ENCODE results near the gene DPEP3. TPM values are rescaled to one million over a fixed set of nuclear protein-coding genes. Genes with fewer than 3 reads are reported as not detected.

Gene DPEP3
- total RNA-seq, 1 experiment from 2014 or later: not detected

DNA sequence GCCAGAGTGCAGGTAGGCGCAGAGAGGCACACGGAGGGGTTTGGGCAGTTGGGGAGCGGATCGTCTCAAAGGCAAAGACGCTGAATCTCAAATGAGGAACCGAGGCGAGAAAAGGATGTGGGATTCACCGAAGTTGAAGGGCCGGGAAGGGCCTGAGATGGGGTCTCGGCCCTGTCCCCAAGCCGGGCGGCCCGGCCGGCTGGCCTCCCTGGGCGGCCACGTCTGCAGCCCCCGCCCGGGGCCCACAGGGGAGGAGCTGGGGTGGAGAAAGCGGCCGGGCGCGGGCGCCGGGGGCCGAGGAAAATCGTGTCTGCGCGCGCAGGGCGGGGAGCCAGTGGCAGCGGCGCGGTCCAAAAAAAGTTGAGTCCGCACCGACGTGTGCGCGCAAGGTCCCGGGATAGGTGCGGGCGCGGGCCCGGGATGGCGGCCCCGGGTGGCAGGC lies 12.3 kb downstream of the DPEP3 start:
- H3K9ac ChIP-seq (ENCODE audit: low read length): peak overlapping the region; percentile 81
- BruUV-seq (replicated peaks): no TSS peak
- no peaks in the 10 kb centered on the region for H3F3A ChIP-seq (ENCODE audit: low read length, unreplicated experiment)
- no peaks in the 10 kb centered on the region for H3K36me3 ChIP-seq (ENCODE audit: low read depth, low read length)
- ATAC-seq (peak; percentile 42), DNase-seq (peak; percentile 18)
- POLR2A ChIA-PET (ENCODE audit: unreplicated experiment): interaction anchor here (0.5 kb wide), 1 partner anchor 130 kb away, joined by 3 read pairs; no protein-coding TSS in a partner anchor
- H3K4me1 ChIP-seq (ENCODE audit: insufficient read depth, low read length): peaks cover 17% of the 10 kb centered on the region
- H3K9me3 ChIP-seq (ENCODE audit: low read length): no peaks in the 10 kb centered on the region
- H3K79me2 ChIP-seq (ENCODE audit: low read length): peaks cover 29% of the 10 kb centered on the region
- peak overlapping the region; percentile 94 for H3K4me3 ChIP-seq (ENCODE audit: low read length)
- H3K9me2 ChIP-seq (replicated peaks; ENCODE audit: low read length): no peaks in the 10 kb centered on the region
- H3K4me2 ChIP-seq (ENCODE audit: low read length): peak overlapping the region; percentile 95
- H3K27me3 ChIP-seq (ENCODE audit: low read length): no peaks in the 10 kb centered on the region
- H2AFZ ChIP-seq (ENCODE audit: low read length): peak overlapping the region; percentile 92
- no peaks in the 10 kb centered on the region for H4K20me1 ChIP-seq (ENCODE audit: low read length)
- intact Hi-C loops (cut with micrococcal nuclease): no loop called here
- H3K27ac ChIP-seq (ENCODE audit: low read length): no peak overlapping the region
- CTCF ChIA-PET: no interaction called here
- TF ChIP-seq, protein P1, sequence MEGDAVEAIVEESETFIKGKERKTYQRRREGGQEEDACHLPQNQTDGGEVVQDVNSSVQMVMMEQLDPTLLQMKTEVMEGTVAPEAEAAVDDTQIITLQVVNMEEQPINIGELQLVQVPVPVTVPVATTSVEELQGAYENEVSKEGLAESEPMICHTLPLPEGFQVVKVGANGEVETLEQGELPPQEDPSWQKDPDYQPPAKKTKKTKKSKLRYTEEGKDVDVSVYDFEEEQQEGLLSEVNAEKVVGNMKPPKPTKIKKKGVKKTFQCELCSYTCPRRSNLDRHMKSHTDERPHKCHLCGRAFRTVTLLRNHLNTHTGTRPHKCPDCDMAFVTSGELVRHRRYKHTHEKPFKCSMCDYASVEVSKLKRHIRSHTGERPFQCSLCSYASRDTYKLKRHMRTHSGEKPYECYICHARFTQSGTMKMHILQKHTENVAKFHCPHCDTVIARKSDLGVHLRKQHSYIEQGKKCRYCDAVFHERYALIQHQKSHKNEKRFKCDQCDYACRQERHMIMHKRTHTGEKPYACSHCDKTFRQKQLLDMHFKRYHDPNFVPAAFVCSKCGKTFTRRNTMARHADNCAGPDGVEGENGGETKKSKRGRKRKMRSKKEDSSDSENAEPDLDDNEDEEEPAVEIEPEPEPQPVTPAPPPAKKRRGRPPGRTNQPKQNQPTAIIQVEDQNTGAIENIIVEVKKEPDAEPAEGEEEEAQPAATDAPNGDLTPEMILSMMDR (conservative IDR thresholded peaks at IDR 0.05; ENCODE audit: low read depth, low read length): no peak
- TF ChIP-seq EZH2phosphoT487 (IDR thresholded peaks at IDR 0.05; ENCODE audit: borderline replicate concordance, low read length): no peak
- no peak for TF ChIP-seq EZH2 (IDR thresholded peaks at IDR 0.05; ENCODE audit: low read length, unreplicated experiment)

DNA sequence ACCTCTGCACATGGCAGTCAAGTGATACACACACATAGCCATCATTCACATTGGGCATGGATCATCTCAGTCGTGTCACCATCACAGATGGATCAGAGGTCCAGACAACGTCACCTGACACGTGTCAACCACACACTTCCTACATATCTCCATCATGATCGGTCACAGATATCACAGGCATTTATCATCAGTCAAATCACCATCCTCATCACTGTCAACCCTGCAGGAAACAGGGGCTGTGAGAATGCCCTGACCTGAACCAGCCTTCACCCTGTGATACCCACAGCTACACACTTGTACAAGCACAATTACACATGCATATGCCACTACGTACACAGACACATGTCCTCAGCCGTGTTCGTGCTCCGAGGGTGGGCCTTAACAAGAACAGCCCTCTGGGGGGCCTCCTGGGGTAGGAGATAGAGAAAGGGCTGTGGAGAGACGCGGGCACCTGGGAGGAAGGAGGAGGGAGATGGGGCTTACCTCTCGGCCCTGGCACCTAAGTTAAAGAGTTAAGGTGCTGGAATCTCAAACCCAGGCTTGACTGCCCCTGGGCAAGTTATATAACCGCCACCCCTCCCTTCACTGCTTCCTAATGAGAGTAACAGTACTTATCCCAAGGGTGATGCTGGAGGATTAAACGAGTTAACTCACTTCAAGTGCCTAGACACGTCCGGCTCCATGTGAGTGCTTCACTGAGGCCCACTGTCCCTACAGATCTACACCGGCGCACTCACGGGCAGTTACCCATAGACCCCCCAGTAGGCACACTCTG lies 12.9 kb downstream of the DPEP3 start:
- Histone ChIP-seq H3K79me2 (ENCODE audit: low read length) (peaks cover 29% of the 10 kb centered on the region), H3K36me3 (ENCODE audit: low read depth, low read length) (no peaks in the 10 kb centered on the region; the same call in 1 of the 2 replicates), H3K9me2 (replicated peaks; ENCODE audit: low read length) (no peaks in the 10 kb centered on the region), H2AFZ (ENCODE audit: low read length) (peak overlapping the region; percentile 92), H3K27me3 (ENCODE audit: low read length) (no peaks in the 10 kb centered on the region), H3K4me1 (ENCODE audit: insufficient read depth, low read length) (peaks cover 17% of the 10 kb centered on the region), H3K9me3 (ENCODE audit: low read length) (no peaks in the 10 kb centered on the region), H3K9ac (ENCODE audit: low read length) (peak overlapping the region; percentile 81), H3F3A (ENCODE audit: low read length, unreplicated experiment) (no peaks in the 10 kb centered on the region), H3K27ac (ENCODE audit: low read length) (no peak overlapping the region), H4K20me1 (ENCODE audit: low read length) (no peaks in the 10 kb centered on the region), H3K4me3 (ENCODE audit: low read length) (peak overlapping the region; percentile 94), H3K4me2 (ENCODE audit: low read length) (peak overlapping the region; percentile 95)
- ChIA-PET CTCF (no interaction called here), POLR2A (ENCODE audit: unreplicated experiment) (interaction anchor here (0.5 kb wide), 1 partner anchor 129 kb away, joined by 3 read pairs; no protein-coding TSS in a partner anchor)
- BruUV-seq (replicated peaks): TSS peak; percentile 66
- ATAC-seq (peak; percentile 5), DNase-seq (peak; percentile 11)
- intact Hi-C loops (cut with micrococcal nuclease): no loop called here
- TF ChIP-seq EZH2phosphoT487 (IDR thresholded peaks at IDR 0.05; ENCODE audit: borderline replicate concordance, low read length) (no peak), EZH2 (IDR thresholded peaks at IDR 0.05; ENCODE audit: low read length, unreplicated experiment) (no peak)
- TF ChIP-seq, protein P1 (conservative IDR thresholded peaks at IDR 0.05; ENCODE audit: low read depth, low read length): no peak
